Thyroid gland (tissue), 4 donors: Measurements from ENCODE around the gene TNFRSF25. TPM values are rescaled to one million over a fixed set of nuclear protein-coding genes. Genes with fewer than 3 reads are reported as not detected.
A peak's percentile ranks its signal among the peaks of the same experiment; 100 is the strongest.

Source experiments
- DNase-seq, 2 donors: peaks; one replicate each; pipeline ENCODE4 v3.0.0-alpha.2; 2019
- H3K27ac ChIP-seq, 3 donors: fragments of 200-600 bp; sonication (generic); 1 replicate in 2 of 3; 2 replicates in 1 of 3; pipeline ENCODE4 v1.5.1; 2016 to 2019; ENCODE audit warnings: mild to moderate bottlenecking in 1 of 3, moderate library complexity in 1 of 3
- H3K27me3 ChIP-seq: fragments of 200-600 bp; sonication (generic); one replicate; pipeline ENCODE4 v1.5.1; 2019
- H3K36me3 ChIP-seq, 2 donors: fragments of 200-600 bp; sonication (generic); one replicate each; pipeline ENCODE4 v1.5.1; 2016 to 2019
- H3K4me1 ChIP-seq, 2 donors: fragments of 200-600 bp; sonication (generic); one replicate each; pipeline ENCODE4 v1.5.1; 2017 to 2019
- H3K4me3 ChIP-seq, 3 donors: fragments of 200-600 bp; sonication (generic); replicated peaks in 1 of 3; 1 replicate in 2 of 3; 2 replicates in 1 of 3; pipeline ENCODE4 v1.5.1; 2016; ENCODE audit warnings: mild to moderate bottlenecking in 1 of 3
- H3K9me3 ChIP-seq: fragments of 200-600 bp; sonication (generic); one replicate; pipeline ENCODE4 v1.5.1; 2017
- POLR2A ChIP-seq, 2 donors: fragments of 450-650 bp; IDR thresholded peaks; one replicate each; pipeline ENCODE4 v1.6.1; 2017; ENCODE audit warnings: antibody characterized with exemption in 2 of 2, mild to moderate bottlenecking in 2 of 2, moderate library complexity in 1 of 2
- WGBS, 2 donors: methylation state at CpG; one replicate each; pipeline ENCODE4 v1.1.5; 2017; 5-methylcytosine and 5-hydroxymethylcytosine counted together
- intact Hi-C: fragments of 100-400 bp; cut with DNase I; formaldehyde crosslinking; loops from one replicate; pipeline ENCODE4 v1.15.1; 2023
- total RNA-seq, 4 donors: library from RNA; depleted of rRNA; stranded (reverse); fragments of >200 nt; gene quantifications; one replicate each; pipeline ENCODE4 v1.2.3, GENCODE V29; 2016
- TF ChIP-seq, protein P1 (sequence below), 6 experiments: fragments of 200-600 bp in 3 of 6; fragments of 450-650 bp in 3 of 6; sonication (generic) in 3 of 6; IDR thresholded peaks; one replicate each; pipeline ENCODE4 v1.5.1; 2016 to 2019; ENCODE audit warnings: antibody characterized with exemption in 6 of 6, mild to moderate bottlenecking in 2 of 6, inconsistent platforms in 1 of 6, moderate library complexity in 1 of 6

Gene TNFRSF25
- total RNA-seq, 4 donors from 2014 or later: 2.2 to 18.9 (median 10.7) TPM

DNA sequence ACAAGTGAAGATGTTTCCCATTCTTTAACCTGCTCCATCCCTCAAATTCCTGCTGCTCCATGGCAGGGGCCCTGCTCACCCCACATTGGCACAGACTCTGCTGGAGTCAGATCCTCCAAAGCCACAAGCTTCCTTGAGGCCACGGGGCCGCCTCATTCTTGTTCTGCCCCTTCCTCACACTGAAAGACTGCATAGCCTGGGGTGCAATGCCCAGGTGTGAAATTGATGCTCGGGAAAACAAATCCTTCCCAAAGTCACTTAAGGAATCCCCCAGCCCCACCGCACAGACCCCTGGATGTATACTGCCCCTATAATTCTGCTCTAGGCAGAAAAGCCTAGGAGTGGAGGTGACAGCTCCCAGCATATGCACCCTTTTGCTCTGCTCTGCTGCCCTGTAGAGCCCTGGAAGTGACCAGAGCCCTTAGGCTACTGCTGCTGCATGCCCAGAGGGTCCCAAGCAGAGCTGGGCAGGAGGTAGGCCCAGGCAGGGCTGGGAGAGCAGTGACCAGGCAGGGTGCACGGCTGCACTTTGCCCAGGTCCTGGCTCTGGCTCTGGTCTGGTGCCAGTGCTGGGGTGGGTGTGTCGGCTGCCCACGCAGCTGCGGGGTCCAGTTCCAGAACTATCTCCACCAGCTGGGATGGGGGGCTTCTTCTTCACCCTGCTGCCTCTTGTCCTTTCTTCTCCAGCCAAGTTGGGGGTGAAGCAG is 47.9 kb downstream of the TNFRSF25 start:
- Histone ChIP-seq H3K9me3 (no peaks in the 10 kb centered on the region), H3K36me3 (no peaks in the 10 kb centered on the region), H3K27me3 (peaks cover 41% of the 10 kb centered on the region), H3K27ac (no peak overlapping the region), H3K4me3 (no peak overlapping the region), H3K4me1 (peaks cover 11 to 22% of the 10 kb centered on the region in 2 donors)
- intact Hi-C loops: no loop called here
- no peak for TF ChIP-seq POLR2A (IDR thresholded peaks at IDR 0.05)
- TF ChIP-seq, protein P1, sequence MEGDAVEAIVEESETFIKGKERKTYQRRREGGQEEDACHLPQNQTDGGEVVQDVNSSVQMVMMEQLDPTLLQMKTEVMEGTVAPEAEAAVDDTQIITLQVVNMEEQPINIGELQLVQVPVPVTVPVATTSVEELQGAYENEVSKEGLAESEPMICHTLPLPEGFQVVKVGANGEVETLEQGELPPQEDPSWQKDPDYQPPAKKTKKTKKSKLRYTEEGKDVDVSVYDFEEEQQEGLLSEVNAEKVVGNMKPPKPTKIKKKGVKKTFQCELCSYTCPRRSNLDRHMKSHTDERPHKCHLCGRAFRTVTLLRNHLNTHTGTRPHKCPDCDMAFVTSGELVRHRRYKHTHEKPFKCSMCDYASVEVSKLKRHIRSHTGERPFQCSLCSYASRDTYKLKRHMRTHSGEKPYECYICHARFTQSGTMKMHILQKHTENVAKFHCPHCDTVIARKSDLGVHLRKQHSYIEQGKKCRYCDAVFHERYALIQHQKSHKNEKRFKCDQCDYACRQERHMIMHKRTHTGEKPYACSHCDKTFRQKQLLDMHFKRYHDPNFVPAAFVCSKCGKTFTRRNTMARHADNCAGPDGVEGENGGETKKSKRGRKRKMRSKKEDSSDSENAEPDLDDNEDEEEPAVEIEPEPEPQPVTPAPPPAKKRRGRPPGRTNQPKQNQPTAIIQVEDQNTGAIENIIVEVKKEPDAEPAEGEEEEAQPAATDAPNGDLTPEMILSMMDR (IDR thresholded peaks at IDR 0.05): no peak
- DNase-seq: no peak
- 61 to 80% methylated on average over 7 of the region's 8 CpGs for WGBS, 2 donors

DNA sequence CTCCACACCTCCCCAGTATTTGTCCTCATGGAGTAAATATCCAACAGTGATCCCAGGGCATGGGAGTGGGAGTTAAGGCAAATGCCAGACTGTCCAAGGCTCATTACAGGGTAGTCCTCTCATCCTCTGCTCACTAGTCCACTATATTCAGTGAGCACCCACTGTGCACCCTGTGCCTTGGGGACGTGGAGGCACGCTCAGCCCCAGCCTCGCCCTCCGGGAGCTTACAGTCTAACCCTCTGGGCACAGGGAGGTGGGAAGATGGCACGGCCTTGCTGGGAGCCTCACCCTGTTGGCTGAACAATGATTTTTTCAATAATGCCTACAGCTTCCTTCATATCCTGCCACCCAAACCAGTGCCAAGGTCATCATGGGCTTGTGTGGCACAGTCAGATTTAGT is 49.1 kb downstream of the TNFRSF25 start:
- WGBS, 2 donors: 79 to 88% methylated on average over 5 of the region's 5 CpGs
- DNase-seq: no peak
- Histone ChIP-seq H3K27me3 (peaks cover 41% of the 10 kb centered on the region), H3K36me3 (no peaks in the 10 kb centered on the region), H3K27ac (no peak overlapping the region), H3K4me3 (no peak overlapping the region), H3K4me1 (peaks cover 11 to 20% of the 10 kb centered on the region in 2 donors), H3K9me3 (no peaks in the 10 kb centered on the region)
- no peak for TF ChIP-seq POLR2A (IDR thresholded peaks at IDR 0.05)
- TF ChIP-seq, protein P1 (IDR thresholded peaks at IDR 0.05): no peak
- intact Hi-C loops: no loop called here

DNA sequence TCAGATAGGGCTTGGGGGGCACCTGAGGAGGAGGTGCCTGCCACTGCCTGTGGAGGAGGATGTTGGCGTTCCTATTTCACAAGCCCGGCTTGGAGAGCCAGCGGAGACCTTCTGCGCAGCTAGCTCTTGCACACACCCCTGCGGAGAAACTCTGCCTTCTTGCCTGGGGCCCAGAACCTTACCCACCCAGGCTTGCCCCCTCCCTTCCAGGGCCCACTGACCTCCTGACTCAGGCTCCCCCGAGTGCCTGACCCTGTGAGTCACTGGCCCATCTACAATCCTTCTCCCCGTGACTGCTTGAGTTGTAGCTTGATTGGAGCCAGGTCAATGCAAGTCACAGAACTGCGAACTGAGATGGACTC is 49.7 kb downstream of the TNFRSF25 start:
- H3K9me3 ChIP-seq: no peaks in the 10 kb centered on the region
- H3K36me3 ChIP-seq: no peaks in the 10 kb centered on the region
- no peak for TF ChIP-seq POLR2A (IDR thresholded peaks at IDR 0.05)
- TF ChIP-seq, protein P1 (IDR thresholded peaks at IDR 0.05): no peak
- no peak for DNase-seq
- H3K27ac ChIP-seq: no peak overlapping the region
- H3K4me3 ChIP-seq: no peak overlapping the region
- H3K27me3 ChIP-seq: peaks cover 38% of the 10 kb centered on the region
- H3K4me1 ChIP-seq: peaks cover 11 to 20% of the 10 kb centered on the region in 2 donors
- 74 to 78% methylated on average over 8 of the region's 8 CpGs for WGBS, 2 donors
- intact Hi-C loops: no loop called here

DNA sequence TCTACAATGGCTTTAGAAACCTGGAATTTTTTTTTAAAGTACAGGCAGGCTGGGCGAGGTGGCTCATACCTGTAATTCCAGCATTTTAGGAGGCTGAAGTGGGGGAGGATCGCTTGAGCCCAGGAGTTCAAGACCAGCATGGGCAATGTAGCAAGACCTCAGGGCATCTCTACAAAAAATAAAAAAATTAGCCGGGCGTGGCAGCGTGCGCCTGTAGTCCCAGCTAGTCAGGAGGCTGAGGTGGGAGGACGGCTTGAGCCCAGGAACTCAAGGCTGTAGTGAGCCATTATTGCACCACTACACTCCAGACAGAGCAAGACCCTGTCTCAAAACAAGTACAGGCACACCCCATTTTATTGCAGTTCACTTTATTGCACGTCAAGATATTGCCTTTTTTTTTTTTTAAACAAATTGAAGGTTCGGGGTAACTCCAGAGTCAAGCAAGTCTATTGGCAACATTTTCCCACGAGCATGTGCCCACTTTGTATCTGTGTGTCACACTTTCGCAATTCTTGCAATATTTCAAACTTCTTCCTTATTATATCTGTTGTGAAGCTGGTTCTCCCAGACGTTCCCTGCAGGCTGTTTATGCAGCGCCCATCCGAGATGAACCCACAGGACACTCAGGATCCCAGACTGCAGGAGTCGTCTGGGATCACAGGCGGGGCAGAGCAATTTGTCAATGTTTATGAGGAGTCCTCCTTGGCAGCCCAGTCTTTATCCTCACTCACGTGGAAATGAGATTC is 50.9 kb downstream of the TNFRSF25 start:
- H3K27ac ChIP-seq: no peak overlapping the region
- no peak overlapping the region for H3K4me3 ChIP-seq
- 61 to 68% methylated on average over 17 of the region's 17 CpGs for WGBS, 2 donors
- peaks cover 26% of the 10 kb centered on the region for H3K27me3 ChIP-seq
- no peaks in the 10 kb centered on the region for H3K36me3 ChIP-seq
- H3K9me3 ChIP-seq: no peaks in the 10 kb centered on the region
- peaks cover 10 to 14% of the 10 kb centered on the region in 2 donors for H3K4me1 ChIP-seq
- no peak for DNase-seq
- intact Hi-C loops: no loop called here
- TF ChIP-seq, protein P1 (IDR thresholded peaks at IDR 0.05): no peak
- TF ChIP-seq POLR2A (IDR thresholded peaks at IDR 0.05): no peak

DNA sequence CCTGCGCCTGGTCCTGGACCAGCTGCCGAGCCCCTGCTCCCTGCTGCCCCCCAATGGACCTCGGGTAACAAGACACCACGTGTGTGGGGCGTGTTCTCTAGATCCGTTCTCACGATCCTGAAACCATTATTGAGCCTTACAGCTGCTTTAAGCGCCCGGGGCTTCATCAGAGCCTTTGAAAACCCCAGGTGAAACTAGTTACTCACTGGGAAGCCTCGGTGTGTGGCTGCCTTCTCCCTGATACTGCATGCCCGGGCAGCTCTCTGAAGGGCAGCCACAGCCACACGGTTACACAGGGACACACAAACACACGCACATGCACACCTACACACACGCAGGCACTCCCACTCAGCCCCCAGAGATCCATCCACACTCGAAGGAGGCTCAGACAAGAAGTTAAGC is 51.5 kb downstream of the TNFRSF25 start:
- DNase-seq: peak in 1 of 2 donors; percentile 18
- no peak for TF ChIP-seq POLR2A (IDR thresholded peaks at IDR 0.05)
- TF ChIP-seq, protein P1 (IDR thresholded peaks at IDR 0.05): peak in 2 of 6 experiments; percentile 9 to 34
- peaks cover 20% of the 10 kb centered on the region for H3K27me3 ChIP-seq
- 1 to 6% methylated on average over 13 to 15 of the region's 15 CpGs for WGBS, 2 donors
- H3K4me1 ChIP-seq: peaks cover 5 to 8% of the 10 kb centered on the region in 2 donors
- intact Hi-C loops: no loop called here
- H3K36me3 ChIP-seq: no peaks in the 10 kb centered on the region
- H3K9me3 ChIP-seq: no peaks in the 10 kb centered on the region
- no peak overlapping the region for H3K27ac ChIP-seq
- H3K4me3 ChIP-seq: no peak overlapping the region
